ENCODE measurements around the gene TMEM240.
"Not testable (repeated sequence)": the region's sequence is repeated elsewhere in the genome, so short reads cannot be mapped to it uniquely, and the experiment has no call there.

The TMEM240 gene

GRCh38 chr1:1490633-1491230 is 49.7 kb downstream of the TMEM240 start:
- H3K27ac ChIP-seq, result no peak overlapping the region
- H3K79me2 ChIP-seq (ENCODE audit: insufficient read depth, low read depth), result no peaks in the 10 kb centered on the region
- no peak overlapping the region for H3K9ac ChIP-seq
- H3K4me1 ChIP-seq (ENCODE audit: low read depth, poor library complexity, severe bottlenecking), result no peaks in the 10 kb centered on the region
- H3K4me2 ChIP-seq, result no peak overlapping the region
- no peaks in the 10 kb centered on the region for H3K27me3 ChIP-seq (ENCODE audit: insufficient read depth, low read depth)
- no peaks in the 10 kb centered on the region for H4K20me1 ChIP-seq (ENCODE audit: insufficient read depth)
- peaks cover 13% of the 10 kb centered on the region for H3K36me3 ChIP-seq (ENCODE audit: insufficient read depth)
- H3K4me3 ChIP-seq (IDR thresholded peaks at IDR 0.05; ENCODE audit: insufficient read depth, low read depth, low read length), result no peak overlapping the region
- TF ChIP-seq, protein P1, sequence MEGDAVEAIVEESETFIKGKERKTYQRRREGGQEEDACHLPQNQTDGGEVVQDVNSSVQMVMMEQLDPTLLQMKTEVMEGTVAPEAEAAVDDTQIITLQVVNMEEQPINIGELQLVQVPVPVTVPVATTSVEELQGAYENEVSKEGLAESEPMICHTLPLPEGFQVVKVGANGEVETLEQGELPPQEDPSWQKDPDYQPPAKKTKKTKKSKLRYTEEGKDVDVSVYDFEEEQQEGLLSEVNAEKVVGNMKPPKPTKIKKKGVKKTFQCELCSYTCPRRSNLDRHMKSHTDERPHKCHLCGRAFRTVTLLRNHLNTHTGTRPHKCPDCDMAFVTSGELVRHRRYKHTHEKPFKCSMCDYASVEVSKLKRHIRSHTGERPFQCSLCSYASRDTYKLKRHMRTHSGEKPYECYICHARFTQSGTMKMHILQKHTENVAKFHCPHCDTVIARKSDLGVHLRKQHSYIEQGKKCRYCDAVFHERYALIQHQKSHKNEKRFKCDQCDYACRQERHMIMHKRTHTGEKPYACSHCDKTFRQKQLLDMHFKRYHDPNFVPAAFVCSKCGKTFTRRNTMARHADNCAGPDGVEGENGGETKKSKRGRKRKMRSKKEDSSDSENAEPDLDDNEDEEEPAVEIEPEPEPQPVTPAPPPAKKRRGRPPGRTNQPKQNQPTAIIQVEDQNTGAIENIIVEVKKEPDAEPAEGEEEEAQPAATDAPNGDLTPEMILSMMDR (conservative IDR thresholded peaks at IDR 0.05; ENCODE audit: low read depth, low read length), result no peak
- no peak overlapping the region for H2AFZ ChIP-seq (ENCODE audit: low read depth)

DNA sequence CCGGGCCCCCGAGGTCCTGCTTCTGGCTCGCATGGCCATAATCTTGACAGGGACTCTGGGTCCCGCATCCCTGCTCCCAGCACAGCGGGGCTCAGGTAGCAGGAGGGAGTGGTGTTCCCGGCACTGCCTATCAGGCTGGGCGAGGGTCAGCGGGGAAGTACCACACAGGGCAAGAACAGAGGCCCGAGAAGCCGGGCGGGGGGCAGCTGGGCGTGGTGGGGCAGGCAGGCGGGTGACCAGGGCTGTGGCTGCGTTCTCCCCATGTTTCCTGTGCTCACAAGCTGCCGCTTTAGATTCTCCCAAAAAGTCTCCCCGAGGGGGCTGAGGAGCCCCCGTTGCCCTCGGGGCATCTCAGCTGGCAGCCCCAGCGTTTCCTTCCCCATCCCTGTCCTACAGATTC is 50.6 kb downstream of the TMEM240 start:
- Histone ChIP-seq H3K79me2 (ENCODE audit: insufficient read depth, low read depth) (no peaks in the 10 kb centered on the region), H3K27me3 (ENCODE audit: insufficient read depth, low read depth) (no peaks in the 10 kb centered on the region), H3K36me3 (ENCODE audit: insufficient read depth) (peaks cover 13% of the 10 kb centered on the region), H3K27ac (no peak overlapping the region), H3K9ac (no peak overlapping the region), H3K4me1 (ENCODE audit: low read depth, poor library complexity, severe bottlenecking) (no peaks in the 10 kb centered on the region), H3K4me3 (IDR thresholded peaks at IDR 0.05; ENCODE audit: insufficient read depth, low read depth, low read length) (no peak overlapping the region), H4K20me1 (ENCODE audit: insufficient read depth) (no peaks in the 10 kb centered on the region), H3K4me2 (no peak overlapping the region), H2AFZ (ENCODE audit: low read depth) (no peak overlapping the region)
- TF ChIP-seq, protein P1 (conservative IDR thresholded peaks at IDR 0.05; ENCODE audit: low read depth, low read length), result no peak

DNA sequence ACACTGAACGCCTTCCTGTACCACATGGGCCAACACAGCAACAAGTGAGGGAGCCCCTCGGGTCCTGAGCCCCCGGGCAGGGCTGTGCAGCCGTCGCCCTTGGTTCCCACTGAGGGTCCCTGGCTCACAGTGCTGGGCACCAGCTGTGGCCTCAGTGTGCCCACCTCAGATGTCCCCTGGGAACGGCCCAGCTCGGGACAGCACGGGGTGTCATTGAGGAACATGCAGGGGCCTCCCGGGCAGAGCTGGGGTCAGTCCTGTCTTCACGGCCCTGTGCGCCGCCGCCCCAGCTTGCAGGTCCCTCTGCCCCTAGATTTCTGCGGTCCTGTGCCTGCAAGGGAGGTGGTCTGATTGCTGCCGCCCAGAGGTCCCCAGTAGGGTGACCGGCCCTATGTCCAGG is 51.2 kb downstream of the TMEM240 start:
- Histone ChIP-seq H3K79me2 (ENCODE audit: insufficient read depth, low read depth) (no peaks in the 10 kb centered on the region; the same call in 1 of the 2 replicates), H3K27me3 (ENCODE audit: insufficient read depth, low read depth) (no peaks in the 10 kb centered on the region), H3K4me1 (ENCODE audit: low read depth, poor library complexity, severe bottlenecking) (no peaks in the 10 kb centered on the region), H3K36me3 (ENCODE audit: insufficient read depth) (peaks cover 14% of the 10 kb centered on the region), H3K9ac (no peak overlapping the region), H3K27ac (no peak overlapping the region), H2AFZ (ENCODE audit: low read depth) (no peak overlapping the region), H3K4me2 (no peak overlapping the region), H4K20me1 (ENCODE audit: insufficient read depth) (no peaks in the 10 kb centered on the region), H3K4me3 (IDR thresholded peaks at IDR 0.05; ENCODE audit: insufficient read depth, low read depth, low read length) (no peak overlapping the region)
- TF ChIP-seq, protein P1 (conservative IDR thresholded peaks at IDR 0.05; ENCODE audit: low read depth, low read length), result no peak

- no peak overlapping the region for H3K9ac ChIP-seq
- H3K4me3 ChIP-seq (IDR thresholded peaks at IDR 0.05; ENCODE audit: insufficient read depth, low read depth, low read length), result no peak overlapping the region
- no peak overlapping the region for H3K27ac ChIP-seq
- no peaks in the 10 kb centered on the region for H3K4me1 ChIP-seq (ENCODE audit: low read depth, poor library complexity, severe bottlenecking)
- no peaks in the 10 kb centered on the region for H4K20me1 ChIP-seq (ENCODE audit: insufficient read depth)
- H3K36me3 ChIP-seq (ENCODE audit: insufficient read depth), result peaks cover 23% of the 10 kb centered on the region
- TF ChIP-seq, protein P1 (conservative IDR thresholded peaks at IDR 0.05; ENCODE audit: low read depth, low read length), result no peak
- no peaks in the 10 kb centered on the region for H3K27me3 ChIP-seq (ENCODE audit: insufficient read depth, low read depth)
- H3K4me2 ChIP-seq, result no peak overlapping the region
- no peaks in the 10 kb centered on the region; the same call in 1 of the 2 replicates for H3K79me2 ChIP-seq (ENCODE audit: insufficient read depth, low read depth)
- no peak overlapping the region for H2AFZ ChIP-seq (ENCODE audit: low read depth)
Observed at GRCh38 chr1:1487701-1488100, 52.7 kb downstream of the TMEM240 start.

DNA sequence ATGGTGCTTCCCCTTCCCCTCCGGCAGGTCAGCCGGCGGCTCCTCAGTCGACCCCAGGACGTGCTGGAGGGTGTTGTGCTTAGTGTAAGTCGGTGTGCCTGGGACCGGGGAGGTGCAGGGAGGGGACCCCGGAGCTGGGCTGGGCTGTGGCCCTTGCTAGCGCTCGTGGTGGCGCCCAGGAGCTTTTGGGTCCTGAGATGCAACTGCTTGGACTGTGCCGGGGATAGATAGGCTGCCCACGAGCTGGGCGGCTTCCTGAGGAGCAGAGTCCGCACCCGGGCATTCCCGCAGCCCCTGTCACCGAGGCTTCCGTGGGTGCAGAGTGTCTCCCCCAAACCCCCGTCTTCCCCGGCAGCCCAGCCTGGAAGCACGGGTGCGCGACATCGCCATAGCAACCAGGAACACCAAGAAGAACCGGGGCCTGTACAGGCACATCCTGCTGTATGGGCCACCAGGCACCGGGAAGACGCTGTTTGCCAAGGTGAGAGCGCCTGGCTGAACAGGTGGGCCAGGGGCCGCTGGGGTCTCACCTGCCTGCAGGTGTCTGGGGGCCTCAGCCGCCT is 54.6 kb downstream of the TMEM240 start:
- not testable (repeated sequence) for H3K27me3 ChIP-seq (ENCODE audit: insufficient read depth, low read depth); H3K4me3 ChIP-seq (IDR thresholded peaks at IDR 0.05; ENCODE audit: insufficient read depth, low read depth, low read length); H3K4me2 ChIP-seq; H3K79me2 ChIP-seq (ENCODE audit: insufficient read depth, low read depth); H2AFZ ChIP-seq (ENCODE audit: low read depth); H3K4me1 ChIP-seq (ENCODE audit: low read depth, poor library complexity, severe bottlenecking); H3K9ac ChIP-seq; H3K27ac ChIP-seq; H4K20me1 ChIP-seq (ENCODE audit: insufficient read depth)
- H3K36me3 ChIP-seq (ENCODE audit: insufficient read depth), result peaks cover 17% of the 10 kb centered on the region; the same call in 1 of the 2 replicates

DNA sequence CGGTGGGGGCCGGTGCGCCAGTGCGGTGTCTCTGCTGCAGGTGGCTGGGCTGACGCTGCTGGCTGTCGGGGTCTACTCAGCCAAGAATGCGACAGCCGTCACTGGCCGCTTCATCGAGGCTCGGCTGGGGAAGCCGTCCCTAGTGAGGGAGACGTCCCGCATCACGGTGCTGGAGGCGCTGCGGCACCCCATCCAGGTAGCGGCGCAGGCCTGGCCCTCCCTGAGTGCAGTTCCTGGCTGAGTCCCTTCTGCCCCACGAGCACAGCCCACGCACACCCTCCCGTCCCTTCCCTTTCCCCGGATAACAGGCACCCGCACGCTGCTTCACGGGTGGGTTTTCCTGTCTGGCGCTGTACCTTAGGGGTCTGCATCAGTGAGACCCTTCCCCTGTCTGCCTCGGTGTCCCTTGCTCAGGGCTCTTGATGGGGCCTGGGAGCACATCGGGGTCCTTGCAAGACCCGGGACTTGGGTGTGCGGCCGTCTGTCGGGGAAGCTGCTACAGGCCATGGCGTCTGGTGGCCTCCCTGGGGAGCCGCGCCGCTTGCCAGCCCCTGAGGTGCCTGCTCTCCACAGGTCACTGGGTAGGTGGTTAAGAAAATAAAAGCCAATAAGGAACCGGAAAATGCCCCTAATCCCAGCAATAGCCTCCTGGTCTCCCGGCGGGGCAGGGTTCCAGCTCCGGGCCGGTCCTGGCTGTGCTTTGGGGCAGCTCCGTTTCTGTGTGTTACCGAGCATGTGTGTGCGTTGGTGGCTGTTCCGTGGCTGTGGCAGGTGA is 55.3 kb downstream of the TMEM240 start:
- not testable (repeated sequence) for H2AFZ ChIP-seq (ENCODE audit: low read depth); H3K4me2 ChIP-seq; H3K4me1 ChIP-seq (ENCODE audit: low read depth, poor library complexity, severe bottlenecking); H3K9ac ChIP-seq; H3K27ac ChIP-seq; H3K4me3 ChIP-seq (IDR thresholded peaks at IDR 0.05; ENCODE audit: insufficient read depth, low read depth, low read length); H4K20me1 ChIP-seq (ENCODE audit: insufficient read depth); H3K79me2 ChIP-seq (ENCODE audit: insufficient read depth, low read depth); H3K27me3 ChIP-seq (ENCODE audit: insufficient read depth, low read depth)
- peaks cover 17% of the 10 kb centered on the region; the same call in 1 of the 2 replicates for H3K36me3 ChIP-seq (ENCODE audit: insufficient read depth)

Measured in KMS-11 (cell line).